ENCODE measurements around the gene ACR.
"Not testable (repeated sequence)": the region's sequence is repeated elsewhere in the genome, so short reads cannot be mapped to it uniquely, and the experiment has no call there.

Gene ACR

DNA sequence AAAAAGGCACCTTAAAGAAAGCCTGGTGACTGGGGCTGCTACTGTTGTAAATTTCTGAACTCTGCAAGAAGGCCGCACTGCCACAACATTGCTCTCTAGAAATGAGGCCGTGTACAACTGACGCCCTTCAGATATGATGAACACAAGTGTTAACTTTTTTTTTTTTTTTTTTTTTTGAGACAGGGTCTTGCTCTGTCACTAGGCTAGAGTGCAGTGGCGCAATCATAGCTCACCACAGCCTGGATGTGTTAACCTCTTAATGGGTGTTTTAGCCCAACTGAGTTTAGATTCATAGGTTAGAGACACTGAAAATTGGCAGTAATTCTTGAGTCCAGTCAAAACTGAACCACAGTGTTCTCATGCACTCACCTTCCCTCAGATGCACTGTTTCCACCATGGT, 42.2 kb downstream of the ACR start:
- DNase-seq (ENCODE audit: low read depth in 2 of 2) = not testable (repeated sequence)

DNA sequence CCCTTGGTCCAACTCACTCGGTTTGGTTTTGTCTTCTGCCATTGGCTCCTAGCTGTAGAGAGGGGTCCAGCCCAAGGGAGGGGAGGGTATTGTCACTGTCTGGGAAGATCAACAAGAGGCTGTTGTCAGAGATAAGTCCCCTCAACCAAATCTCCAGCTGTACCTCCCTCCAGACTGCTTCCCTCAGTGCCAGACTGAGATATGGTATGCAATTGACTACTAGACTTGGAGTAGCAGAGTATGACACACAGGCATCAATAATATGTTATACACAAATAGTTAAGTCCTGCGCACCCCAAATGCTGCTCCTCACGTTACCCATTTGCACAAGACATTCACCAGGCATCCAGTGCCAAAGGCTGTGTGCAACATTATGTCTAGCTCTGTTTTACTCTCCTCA, 44.2 kb downstream of the ACR start:
- DNase-seq (ENCODE audit: low read depth in 2 of 2) = not testable (repeated sequence)

DNA sequence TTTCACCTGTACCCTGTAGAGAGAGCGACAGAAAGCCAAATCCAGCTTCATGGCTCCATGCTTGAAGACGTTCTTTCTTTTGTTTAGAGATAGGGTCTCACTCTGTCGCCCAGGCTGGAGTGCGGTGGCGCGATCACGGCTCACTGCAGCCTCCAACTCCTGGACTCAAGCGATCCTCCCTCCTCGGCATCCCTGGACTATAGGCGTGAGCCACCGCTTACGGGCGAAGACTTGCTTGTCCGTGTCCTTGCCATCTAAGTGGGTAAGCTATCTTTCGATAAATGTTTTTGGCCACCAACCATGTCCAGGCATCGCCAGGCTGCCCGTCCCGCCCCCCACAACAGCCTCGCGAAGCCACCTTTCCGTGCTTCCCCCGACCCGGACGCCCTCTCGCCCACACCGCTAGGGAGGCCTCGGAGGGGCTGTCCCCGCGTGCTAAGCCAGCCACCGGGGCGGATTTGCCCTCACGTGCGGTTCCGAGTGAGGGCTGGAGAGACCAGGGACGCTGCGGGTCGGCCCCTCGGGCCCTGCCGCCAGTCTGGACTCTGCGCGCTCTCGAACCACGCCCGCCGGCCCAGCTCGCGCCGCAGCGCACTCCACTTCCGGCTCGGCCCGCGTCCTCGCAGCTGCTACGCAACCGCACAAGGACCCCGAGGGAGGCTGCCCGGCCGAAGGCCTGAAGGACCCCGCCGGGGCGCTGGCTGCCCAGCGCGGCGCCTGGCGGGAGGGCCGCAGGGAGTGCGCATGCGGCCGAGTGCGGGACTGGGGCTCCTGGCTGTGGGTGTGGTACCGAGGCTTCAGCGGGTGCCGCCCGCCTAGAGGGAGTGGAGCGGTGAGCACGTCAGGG, 45.3 kb downstream of the ACR start, which contains the start of gene RABL2B:
RABL2B (minus strand) TSS at position 604 of the 847 bp plus-strand sequence. CDS start 1,342 bp downstream, outside the sequence.
- peak; percentile 83 to 84 for DNase-seq (ENCODE audit: low read depth in 2 of 2)

DNA sequence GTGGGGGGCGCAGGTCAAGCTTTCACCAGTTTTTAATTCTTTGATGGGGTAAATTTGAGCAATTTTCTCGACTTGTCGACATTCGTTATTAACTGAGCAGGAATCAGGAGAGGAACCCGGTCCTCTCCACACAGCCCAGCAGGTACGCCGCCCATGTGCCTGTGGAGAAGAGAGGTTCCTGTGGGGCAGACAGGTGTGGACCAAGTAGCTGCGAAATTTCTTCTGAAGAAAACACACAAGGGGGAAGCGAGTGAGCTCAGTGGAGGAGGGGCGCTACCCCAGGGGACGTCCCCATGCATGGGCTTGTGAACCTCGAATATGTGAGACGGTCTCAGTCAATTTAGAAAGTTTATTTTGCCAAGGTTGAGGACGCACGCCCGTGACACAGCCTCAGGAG, 45.9 kb downstream of the ACR start:
- DNase-seq (ENCODE audit: low read depth in 2 of 2) = not testable (repeated sequence)

DNA sequence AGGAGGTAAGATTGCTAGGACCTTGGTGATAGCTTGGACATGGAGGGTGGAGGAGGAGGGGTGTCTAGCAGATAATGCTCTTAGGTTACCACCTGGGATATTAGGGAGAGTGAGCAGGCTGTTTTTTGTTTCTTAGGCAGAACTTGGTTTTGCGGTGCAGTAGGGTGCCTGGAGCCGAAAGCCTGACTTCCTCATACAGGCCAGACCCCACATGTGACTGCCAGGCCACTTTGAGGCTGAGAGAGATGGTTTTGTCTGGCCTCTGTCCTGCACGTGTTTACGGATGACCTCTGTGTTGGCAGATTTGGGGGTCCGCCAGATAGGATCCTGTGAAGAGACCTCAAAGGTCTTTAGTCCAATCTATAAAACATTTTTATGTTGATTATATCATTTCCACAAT, 47.3 kb downstream of the ACR start:
- not testable (repeated sequence) for DNase-seq (ENCODE audit: low read depth in 2 of 2)

DNA sequence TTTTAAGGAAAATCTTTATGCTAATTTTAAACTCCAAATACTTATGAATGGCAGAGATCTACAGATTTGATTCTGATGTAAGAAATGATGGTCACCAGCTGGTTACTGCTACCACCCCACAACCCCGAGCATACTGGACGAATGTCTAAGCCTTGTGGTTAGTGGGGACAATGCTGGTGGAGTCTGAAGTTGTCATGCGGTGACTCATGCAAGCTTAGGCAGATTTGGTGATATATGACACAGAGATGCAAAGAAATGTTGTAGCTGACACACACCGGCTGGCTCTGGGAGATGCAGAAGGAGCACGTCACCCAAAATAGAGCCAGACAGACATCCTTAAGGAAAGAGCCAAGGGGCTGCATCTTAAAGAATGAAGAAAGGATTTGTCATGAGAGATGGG, 48.9 kb downstream of the ACR start:
- DNase-seq (ENCODE audit: low read depth in 2 of 2) = not testable (repeated sequence)
